HepG2 (cell line): ENCODE results near the gene FAIM2. TPM values are rescaled to one million over a fixed set of nuclear protein-coding genes. Genes with fewer than 3 reads are reported as not detected.

Experiments
- ATAC-seq: fragments of 200-7000 bp; cut with Tn5 transposase; 3 replicates; pipeline ENCODE4 v1.9.1; 2020; ENCODE audit warnings: mild to moderate bottlenecking, moderate library complexity
- BruUV-seq: library from RNA; stranded (reverse); fragments of 400-500 nt; replicated peaks from 2 replicates; lab custom pipeline; 2021; lab: Mats Ljungman, UMichigan
- CTCF ChIA-PET: fragments of 300-600 bp; formaldehyde crosslinking; extraction: SDS; loops from one replicate; lab custom pipeline; 2021; ENCODE audit warnings: low total read pairs, inconsistent platforms, low intra/inter-chr PET ratio; lab: Yijun Ruan, JAX
- POLR2A ChIA-PET: fragments of 350-600 bp; sonication (Branson Sonifier 250); formaldehyde crosslinking; loops from one replicate; lab custom pipeline; 2020; ENCODE audit warnings: antibody characterized with exemption, inconsistent platforms; lab: Yijun Ruan, JAX
- DNase-seq: peaks from one replicate; pipeline ENCODE4 v3.0.0-alpha.2; 2015; ENCODE audit warnings: low spot score
- FAIRE-seq: peaks from 3 replicates; lab custom pipeline; 2011; peaks lifted over from hg19 to GRCh38; lab: Jason Lieb, UNC
- H2AFZ ChIP-seq: one replicate; pipeline ENCODE4 v1.6.1; 2011; ENCODE audit warnings: low read length, inconsistent platforms
- H3K27ac ChIP-seq: fragments of 300-600 bp; 3 replicates; pipeline ENCODE4 v1.8.0; 2011; ENCODE audit warnings: mixed run types, mild to moderate bottlenecking, mixed read lengths, low read length, inconsistent platforms; ENCODE audit not compliant: insufficient read depth; ENCODE audit errors: extremely low read length
- H3K27me3 ChIP-seq, 2 experiments: fragments of 200-600 bp in 1 of 2; 2 replicates in 1 of 2; 3 replicates in 1 of 2; pipeline versions ENCODE4 v1.6.0 to v1.8.0; 2011; ENCODE audit warnings: low read length in 2 of 2, mild to moderate bottlenecking in 2 of 2, moderate library complexity in 2 of 2, inconsistent platforms in 1 of 2; ENCODE audit not compliant: insufficient read depth in 2 of 2, control insufficient read depth in 1 of 2
- H3K36me3 ChIP-seq, 2 experiments: fragments of 200-600 bp in 1 of 2; replicated peaks in 1 of 2; 2 replicates in 1 of 2; 3 replicates in 1 of 2; pipeline versions ENCODE4 v1.5.1 to v1.8.0; 2011; ENCODE audit warnings: low read length in 2 of 2, inconsistent platforms in 1 of 2; ENCODE audit not compliant: insufficient read depth in 2 of 2, control insufficient read depth in 1 of 2
- H3K4me1 ChIP-seq: 2 replicates; pipeline ENCODE4 v1.5.1; 2012; ENCODE audit warnings: low read length, inconsistent platforms; ENCODE audit not compliant: insufficient read depth
- H3K4me2 ChIP-seq: 2 replicates; pipeline ENCODE4 v1.6.0; 2011; ENCODE audit warnings: low read depth, low read length, inconsistent platforms
- H3K4me3 ChIP-seq, 3 experiments: fragments of 200-600 bp in 1 of 3; sonication (generic), shearing (Covaris generic) in 1 of 3; replicated peaks in 1 of 3; 2 replicates each; pipeline ENCODE4 v1.5.1; 2011 to 2016; ENCODE audit warnings: low read length in 3 of 3, inconsistent platforms in 2 of 3, low read depth in 2 of 3, mild to moderate bottlenecking in 2 of 3, control low read depth in 1 of 3, mixed read lengths in 1 of 3; ENCODE audit not compliant: insufficient read depth in 1 of 3
- H3K79me2 ChIP-seq: one replicate; pipeline ENCODE4 v1.6.1; 2011; ENCODE audit warnings: low read length, inconsistent platforms; ENCODE audit not compliant: insufficient read depth
- H3K9ac ChIP-seq: 2 replicates; pipeline ENCODE4 v1.6.0; 2011; ENCODE audit warnings: mild to moderate bottlenecking, low read depth, low read length, inconsistent platforms; ENCODE audit not compliant: insufficient read depth
- H3K9me3 ChIP-seq: 2 replicates; pipeline ENCODE4 v1.5.1; 2012; ENCODE audit warnings: mild to moderate bottlenecking, low read length
- H4K20me1 ChIP-seq: 2 replicates; pipeline ENCODE4 v1.6.0; 2011; ENCODE audit warnings: inconsistent platforms, mild to moderate bottlenecking, low read length, moderate library complexity; ENCODE audit not compliant: insufficient read depth
- FOXA3 ChIP-seq: IDR thresholded peaks from 2 replicates; pipeline ENCODE4 v1.6.1; 2016; ENCODE audit warnings: missing genetic modification reagents, missing compliant biosample characterization
- FUBP1 ChIP-seq: sonication (generic); formaldehyde crosslinking; IDR thresholded peaks from 2 replicates; pipeline ENCODE4 v1.5.1; 2020; ENCODE audit warnings: missing genetic modification reagents, mild to moderate bottlenecking, borderline replicate concordance
- GTF3A ChIP-seq: sonication (generic); formaldehyde crosslinking; conservative IDR thresholded peaks from 2 replicates; pipeline ENCODE4 v1.4.0; 2020; ENCODE audit warnings: mild to moderate bottlenecking, missing genetic modification reagents
- HIVEP1 ChIP-seq: sonication (generic); formaldehyde crosslinking; IDR thresholded peaks from 2 replicates; pipeline ENCODE4 v1.4.0; 2020; ENCODE audit warnings: mild to moderate bottlenecking, missing genetic modification reagents
- SRSF1 ChIP-seq: fragments of 200-400 bp; formaldehyde crosslinking; optimal IDR thresholded peaks from 2 replicates; pipeline ENCODE3; 2017; ENCODE audit warnings: mild to moderate bottlenecking, low read depth, low read length, moderate library complexity
- ZBTB3 ChIP-seq: sonication (generic); formaldehyde crosslinking; IDR thresholded peaks from 2 replicates; pipeline ENCODE4 v1.4.0; 2020; ENCODE audit warnings: low read depth, mild to moderate bottlenecking, moderate library complexity, missing genetic modification reagents, borderline replicate concordance
- ZNF160 ChIP-seq: sonication (generic); formaldehyde crosslinking; IDR thresholded peaks from 2 replicates; pipeline ENCODE4 v1.8.0; 2022; ENCODE audit warnings: mild to moderate bottlenecking, inconsistent platforms, missing genetic modification reagents
- WGBS: methylation state at CpG from one replicate; pipeline ENCODE4 v1.1.6; 2017; ENCODE audit warnings: low lambda C conversion rate; 5-methylcytosine and 5-hydroxymethylcytosine counted together
- in situ Hi-C: cut with HindIII; loops from 2 replicates; pipeline ENCODE4 v1.10.0; 2017; ENCODE audit warnings: low pct_unique_long_range_greater_than_20kb; ENCODE audit not compliant: extremely low pct_ligation_motif_present
- intact Hi-C: fragments of 100-400 bp; cut with micrococcal nuclease; formaldehyde crosslinking; loops from one replicate; pipeline ENCODE4 v1.10.0; 2022; ENCODE audit not compliant: unreplicated experiment
- polyA plus RNA-seq, 8 experiments: library from polyadenylated mRNA; depleted of rRNA in 3 of 8; stranded (reverse) in 7 of 8; unstranded in 1 of 8; fragments of >200 nt; fragmentation: Illumina TruSeq in 4 of 8; extraction: Trizol in 4 of 8; gene quantifications; 2 replicates each; pipeline versions ENCODE4 v1.2.1 to v1.2.3, GENCODE V29; 2011 to 2016; ENCODE audit warnings: low read depth in 4 of 8, missing spikeins in 1 of 8, mixed read lengths in 1 of 8; ENCODE audit not compliant: insufficient read depth in 1 of 8
- total RNA-seq, 5 experiments: library from RNA; depleted of rRNA; stranded (reverse); fragments of >200 nt; fragmentation: Illumina TruSeq; extraction: Trizol; gene quantifications; 2 replicates each; pipeline ENCODE4 v1.2.3, GENCODE V29; 2016; ENCODE audit warnings: low read depth in 1 of 5
- TF ChIP-seq, protein P1 (sequence below): sonication (generic); formaldehyde crosslinking; IDR thresholded peaks from 2 replicates; pipeline ENCODE4; 2020; ENCODE audit warnings: missing genetic modification reagents, mild to moderate bottlenecking, borderline replicate concordance
- TF ChIP-seq, protein P2 (sequence below): sonication (generic); formaldehyde crosslinking; IDR thresholded peaks from 2 replicates; pipeline ENCODE4 v1.4.0; 2020; ENCODE audit warnings: mild to moderate bottlenecking, low read depth, missing genetic modification reagents

Gene FAIM2
- total and polyA plus RNA-seq, 2 of the 13 experiments (the other 11 are each of a cell fraction or from before 2014, with no cell fraction given), result not detected

DNA sequence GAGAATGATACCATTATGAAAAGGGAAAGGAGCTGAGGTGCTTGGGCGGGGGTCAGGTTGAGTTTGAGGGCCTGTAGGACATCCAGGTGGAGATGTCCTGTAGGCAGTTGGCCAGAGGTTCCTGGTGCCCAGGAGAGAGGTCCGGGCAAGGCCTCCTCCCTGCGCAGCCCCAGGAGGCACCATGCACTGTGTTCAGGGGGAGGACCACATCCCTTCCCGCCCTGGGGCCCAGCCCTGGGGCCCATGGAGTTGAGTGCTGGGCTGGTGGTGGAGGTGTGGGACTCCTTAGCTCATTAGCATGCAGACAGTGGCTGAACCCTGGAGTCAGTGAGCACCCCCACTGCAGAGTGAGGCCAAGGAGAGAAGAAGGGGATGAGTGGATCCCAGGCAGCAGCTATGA is 5.7 kb upstream of the FAIM2 start:
- no peak for FAIRE-seq
- Histone ChIP-seq H3K9ac (no peak overlapping the region), H3K79me2 (no peaks in the 10 kb centered on the region)
- intact Hi-C loops, result no loop called here
- TF ChIP-seq ZBTB3 (CRISPR knock-in tag) (no peak), FOXA3 (CRISPR knock-in tag) (no peak), GTF3A (CRISPR knock-in tag) (no peak), HIVEP1 (CRISPR knock-in tag) (no peak), FUBP1 (CRISPR knock-in tag) (no peak), SRSF1 (no peak), ZNF160 (CRISPR knock-in tag) (no peak)
- TF ChIP-seq, protein P1, sequence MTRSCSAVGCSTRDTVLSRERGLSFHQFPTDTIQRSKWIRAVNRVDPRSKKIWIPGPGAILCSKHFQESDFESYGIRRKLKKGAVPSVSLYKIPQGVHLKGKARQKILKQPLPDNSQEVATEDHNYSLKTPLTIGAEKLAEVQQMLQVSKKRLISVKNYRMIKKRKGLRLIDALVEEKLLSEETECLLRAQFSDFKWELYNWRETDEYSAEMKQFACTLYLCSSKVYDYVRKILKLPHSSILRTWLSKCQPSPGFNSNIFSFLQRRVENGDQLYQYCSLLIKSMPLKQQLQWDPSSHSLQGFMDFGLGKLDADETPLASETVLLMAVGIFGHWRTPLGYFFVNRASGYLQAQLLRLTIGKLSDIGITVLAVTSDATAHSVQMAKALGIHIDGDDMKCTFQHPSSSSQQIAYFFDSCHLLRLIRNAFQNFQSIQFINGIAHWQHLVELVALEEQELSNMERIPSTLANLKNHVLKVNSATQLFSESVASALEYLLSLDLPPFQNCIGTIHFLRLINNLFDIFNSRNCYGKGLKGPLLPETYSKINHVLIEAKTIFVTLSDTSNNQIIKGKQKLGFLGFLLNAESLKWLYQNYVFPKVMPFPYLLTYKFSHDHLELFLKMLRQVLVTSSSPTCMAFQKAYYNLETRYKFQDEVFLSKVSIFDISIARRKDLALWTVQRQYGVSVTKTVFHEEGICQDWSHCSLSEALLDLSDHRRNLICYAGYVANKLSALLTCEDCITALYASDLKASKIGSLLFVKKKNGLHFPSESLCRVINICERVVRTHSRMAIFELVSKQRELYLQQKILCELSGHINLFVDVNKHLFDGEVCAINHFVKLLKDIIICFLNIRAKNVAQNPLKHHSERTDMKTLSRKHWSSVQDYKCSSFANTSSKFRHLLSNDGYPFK (CRISPR knock-in tag), result no peak
- TF ChIP-seq, protein P2, sequence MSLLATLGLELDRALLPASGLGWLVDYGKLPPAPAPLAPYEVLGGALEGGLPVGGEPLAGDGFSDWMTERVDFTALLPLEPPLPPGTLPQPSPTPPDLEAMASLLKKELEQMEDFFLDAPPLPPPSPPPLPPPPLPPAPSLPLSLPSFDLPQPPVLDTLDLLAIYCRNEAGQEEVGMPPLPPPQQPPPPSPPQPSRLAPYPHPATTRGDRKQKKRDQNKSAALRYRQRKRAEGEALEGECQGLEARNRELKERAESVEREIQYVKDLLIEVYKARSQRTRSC (CRISPR knock-in tag), result no peak
- TF ChIP-seq, all 625 proteins: peak for 0
- Histone ChIP-seq H3K4me3 (no peak overlapping the region), H3K27me3 (peaks cover 9 to 29% of the 10 kb centered on the region in 2 experiments; a peak in 3 of 5 replicates), H3K4me2 (no peak overlapping the region; the same call in 1 of the 2 replicates), H3K36me3 (no peaks in the 10 kb centered on the region), H3K9me3 (no peaks in the 10 kb centered on the region), H3K27ac (no peak overlapping the region), H4K20me1 (0 out of 2 replicates have a peak, but pooled peaks cover 2% of the 10 kb centered on the region), H2AFZ (no peak overlapping the region), H3K4me1 (peaks cover 9% of the 10 kb centered on the region; the same call in 1 of the 2 replicates)
- ATAC-seq (peak; percentile 20; the same call in 2 of the 3 replicates), DNase-seq (no peak)
- no TSS peak for BruUV-seq
- WGBS, result 18% methylated on average over 1 of the region's 4 CpGs
- in situ Hi-C loops, result no loop called here
- CTCF ChIA-PET, result no interaction called here
- POLR2A ChIA-PET, result no interaction called here
